COLO829 (cell line): ENCODE data around the gene IQCF5.
"Not testable (repeated sequence)": the region's sequence is repeated elsewhere in the genome, so short reads cannot be mapped to it uniquely, and the experiment has no call there.

Experiments used
- DNase-seq: peaks from one replicate; pipeline ENCODE4 v3.0.0; 2012; ENCODE audit warnings: low spot score

The IQCF5 gene

DNA sequence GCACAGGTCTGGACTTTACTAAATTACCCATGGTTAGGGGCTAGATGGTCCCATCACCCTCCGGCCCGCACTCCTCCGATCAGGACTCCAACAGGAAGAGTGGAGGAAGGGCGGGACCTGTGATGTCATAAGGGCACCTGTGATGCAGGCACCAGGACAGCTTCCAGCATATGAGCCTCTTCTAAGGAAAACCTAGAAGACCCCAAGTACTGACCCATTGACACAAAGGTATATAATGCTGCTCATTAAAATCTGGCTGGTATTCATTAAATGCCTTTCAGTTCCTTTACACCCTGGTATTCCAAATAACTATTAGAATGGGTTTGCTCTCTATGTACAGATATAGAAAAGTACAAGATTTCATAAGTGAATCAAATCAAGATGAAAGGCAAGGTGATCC, at the start of gene IQCF5:
Gene IQCF5, minus strand, starts transcription at position 101 of the 400 bp plus-strand sequence. Its CDS starts 70 bp downstream, at position 31.
- no peak for DNase-seq

- DNase-seq, result no peak
Observed at GRCh38 chr3:51921081-51921578, 45.7 kb upstream of the IQCF5 start.

DNA sequence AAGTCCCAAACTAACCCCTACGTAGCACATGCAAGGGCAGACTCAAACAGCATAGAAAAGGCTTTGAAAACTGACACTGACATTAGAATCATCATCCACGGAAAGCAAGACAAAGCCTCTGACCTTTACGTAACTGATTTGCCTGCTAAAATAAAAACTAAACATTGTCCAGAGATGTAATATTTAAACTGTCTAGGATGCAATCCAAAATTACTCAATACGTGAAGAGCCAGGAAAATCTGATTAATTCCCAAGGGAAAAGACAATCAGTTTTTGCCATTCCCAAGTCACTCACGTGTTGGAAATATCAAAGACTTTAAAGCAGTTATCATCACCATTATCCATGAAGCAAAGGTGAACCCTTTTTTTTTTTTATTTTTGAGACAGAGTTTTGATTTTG, 41.0 kb upstream of the IQCF5 start:
- DNase-seq, result no peak

- no peak for DNase-seq
Observed at GRCh38 chr3:51908026-51908425, 32.6 kb upstream of the IQCF5 start.

DNA sequence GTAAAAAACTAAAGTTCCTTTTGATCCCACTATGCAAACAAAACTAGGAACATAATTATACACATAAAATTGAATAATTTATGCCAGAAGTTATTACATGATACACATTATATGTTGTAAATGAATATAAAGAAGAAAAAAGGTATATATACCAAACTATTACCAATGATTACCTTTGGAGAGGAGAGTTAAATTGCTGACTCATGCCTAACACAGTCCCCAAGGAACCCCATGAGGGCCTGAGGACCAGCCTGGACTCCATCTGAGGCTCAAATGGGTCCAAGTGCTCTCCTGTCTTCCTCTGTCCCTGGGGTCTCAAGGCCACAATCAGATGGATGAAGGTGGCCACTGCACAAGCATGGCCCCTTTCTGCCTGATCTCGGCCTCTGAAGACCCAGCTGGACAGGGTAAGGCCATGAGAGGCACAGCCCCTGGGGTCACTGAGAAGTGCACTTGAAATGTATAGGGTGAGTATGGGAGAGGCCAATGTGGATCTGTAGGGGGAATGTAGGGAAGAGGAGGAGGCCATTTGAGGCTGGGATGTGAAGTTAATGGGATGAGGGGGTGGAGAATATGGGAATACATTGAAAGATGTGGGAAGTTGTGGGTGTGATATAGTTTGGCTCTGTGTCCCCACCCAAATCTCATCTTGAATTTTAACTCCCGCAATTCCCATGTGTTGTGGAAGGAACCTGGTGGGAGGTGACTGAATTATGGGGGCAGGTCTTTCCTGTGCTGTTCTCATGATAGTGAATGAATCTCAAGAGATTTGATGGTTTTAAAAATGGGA, 28.8 kb upstream of the IQCF5 start:
- no peak for DNase-seq

- not testable (repeated sequence) for DNase-seq
Observed at GRCh38 chr3:51902361-51902760, 27.0 kb upstream of the IQCF5 start.

DNA sequence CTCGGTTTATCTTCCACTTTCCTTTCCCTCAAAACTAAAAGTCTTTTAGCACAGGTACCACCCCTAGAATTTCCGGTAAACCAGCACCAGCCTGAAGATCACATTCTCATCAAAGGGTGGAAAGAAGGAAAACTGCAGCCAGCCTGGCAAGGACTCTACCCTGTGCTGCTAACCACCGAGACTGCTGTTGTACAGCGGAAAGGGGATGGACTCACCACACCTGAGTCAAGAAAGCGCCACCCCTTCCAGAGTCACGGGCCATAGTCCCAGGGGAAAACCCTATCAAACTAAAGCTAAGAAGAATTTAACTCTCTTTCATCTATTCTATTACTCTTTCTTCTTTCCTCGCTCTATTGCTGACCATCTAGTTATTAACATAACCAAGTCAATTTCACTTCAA, 24.6 kb upstream of the IQCF5 start:
- not testable (repeated sequence) for DNase-seq

GRCh38 chr3:51897391-51897790, 22.0 kb upstream of the IQCF5 start:
- DNase-seq, result no peak

GRCh38 chr3:51896607-51897305, 21.4 kb upstream of the IQCF5 start:
- DNase-seq, result no peak

DNA sequence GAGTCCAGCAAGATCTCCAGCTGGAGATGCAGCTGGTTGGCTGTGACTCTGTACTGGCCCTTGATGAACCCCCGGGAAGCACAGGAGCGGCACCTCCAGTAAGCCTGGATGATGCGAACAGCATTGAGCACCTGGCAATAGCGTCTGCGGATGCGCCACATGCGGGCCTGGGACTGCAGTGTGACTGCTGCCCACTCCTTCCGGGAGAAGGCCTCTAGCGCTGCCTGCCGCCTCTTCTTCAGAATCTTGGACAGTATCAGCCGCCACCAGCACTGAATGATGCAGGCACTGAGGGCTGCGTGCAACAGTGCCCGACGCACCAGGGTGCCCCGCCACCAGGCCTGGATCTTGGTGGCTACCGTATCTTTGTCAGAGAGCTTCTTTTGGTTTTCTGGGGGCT, 19.5 kb upstream of the IQCF5 start:
- no peak for DNase-seq

GRCh38 chr3:51894391-51894790, 19.0 kb upstream of the IQCF5 start:
- no peak for DNase-seq

- no peak for DNase-seq
Observed at GRCh38 chr3:51891242-51892039, 16.0 kb upstream of the IQCF5 start.

GRCh38 chr3:51888463-51889105, 13.2 kb upstream of the IQCF5 start:
- no peak for DNase-seq

- DNase-seq, result no peak
Observed at GRCh38 chr3:51887620-51888019, 12.2 kb upstream of the IQCF5 start.

GRCh38 chr3:51886447-51886846, 11.0 kb upstream of the IQCF5 start:
- DNase-seq, result no peak

DNA sequence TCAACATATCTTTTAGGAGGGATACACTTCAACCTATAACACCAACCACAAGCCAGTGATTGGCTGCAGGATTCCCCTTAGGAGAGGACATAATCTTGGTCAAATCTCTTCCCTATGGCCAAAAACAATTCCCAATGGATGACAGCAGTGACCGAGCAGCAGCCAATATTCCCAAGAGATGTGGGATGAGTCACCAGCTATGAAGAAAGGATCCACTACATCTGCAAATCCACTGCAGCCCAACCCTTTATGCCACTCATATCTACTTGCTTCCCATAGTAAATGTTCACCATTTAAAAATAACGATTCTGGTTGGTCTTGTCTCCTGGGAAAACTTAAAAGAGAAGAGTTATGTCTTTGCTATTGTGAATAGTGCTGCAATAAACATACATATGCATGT, 4.5 kb upstream of the IQCF5 start:
- DNase-seq, result peak; percentile 28

DNA sequence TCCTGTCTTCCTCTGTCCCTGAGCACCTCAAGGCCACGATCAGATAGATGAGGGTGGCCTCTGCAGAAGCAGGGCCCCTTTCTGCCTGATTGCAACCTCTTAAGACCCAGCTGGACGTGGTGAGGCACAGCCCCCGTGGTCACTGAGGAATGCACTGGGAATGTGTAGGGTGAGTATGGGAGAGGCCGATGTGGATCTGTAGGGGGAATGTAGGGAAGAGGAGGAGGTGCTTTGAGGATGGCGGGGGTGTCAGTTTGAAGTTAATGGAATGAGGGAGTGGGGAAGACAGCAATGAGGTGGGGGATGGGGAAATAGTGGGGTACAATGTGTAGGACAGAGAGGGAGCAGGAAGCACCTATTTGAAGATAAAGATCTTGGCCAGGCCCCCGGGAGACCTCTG, 785 bp upstream of the IQCF5 start:
- no peak for DNase-seq

DNA sequence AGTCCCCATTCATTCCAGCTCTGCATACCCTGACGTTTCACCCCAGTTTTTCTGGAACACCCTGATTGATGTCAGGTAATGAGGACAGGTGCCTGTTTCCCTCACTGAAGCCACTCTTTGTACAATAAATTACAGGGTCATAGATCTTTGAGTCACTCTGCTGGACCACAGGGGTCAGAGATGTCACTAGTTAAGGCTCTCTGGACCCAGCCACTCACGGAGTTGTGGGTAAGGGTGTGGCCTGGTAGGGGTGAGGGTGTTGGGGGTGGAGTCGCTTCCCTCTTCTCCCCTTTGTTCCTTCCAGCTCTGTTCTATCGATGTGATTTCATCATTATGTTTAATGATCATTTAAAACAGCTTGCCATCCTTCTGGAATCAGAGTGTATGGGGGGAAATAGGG, 512 bp downstream of the IQCF5 start:
- no peak for DNase-seq

DNA sequence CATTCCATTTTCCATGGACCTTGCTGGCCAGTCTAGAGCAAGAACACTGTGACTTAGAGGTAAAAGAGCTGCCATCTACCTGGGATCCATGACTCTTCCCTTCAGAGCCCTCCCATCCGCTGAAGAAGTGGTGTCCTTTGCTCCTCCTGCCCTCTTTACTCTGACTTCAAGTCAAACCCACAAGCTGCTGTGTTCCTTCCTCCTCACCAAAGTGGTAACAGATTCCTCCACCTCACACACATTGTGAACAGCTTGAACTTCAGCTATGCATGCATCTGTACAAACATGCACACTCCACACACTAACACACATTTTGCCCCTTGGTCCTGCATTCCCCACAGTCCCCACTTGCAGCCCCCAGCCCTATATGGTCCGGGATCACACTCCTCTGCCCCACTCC, 990 bp downstream of the IQCF5 start:
- no peak for DNase-seq

DNA sequence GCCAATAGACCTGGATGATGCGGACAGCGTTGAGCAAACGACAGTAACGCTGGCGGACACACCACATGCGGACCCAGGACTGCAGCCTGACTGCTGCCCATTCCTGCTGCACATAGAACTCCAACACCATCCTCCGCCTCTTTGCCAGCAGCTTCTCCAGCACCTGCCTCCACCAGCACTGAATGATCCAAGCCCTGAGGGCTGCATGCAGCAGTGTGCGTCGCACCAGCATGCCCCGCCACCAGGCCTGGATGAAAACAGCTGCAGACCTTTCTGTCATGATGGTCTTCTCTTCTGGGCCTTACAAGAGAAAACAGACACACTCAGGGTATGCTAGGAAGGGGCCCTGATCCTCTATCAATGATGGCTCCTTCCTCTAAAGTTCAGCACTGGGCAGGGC, 1.5 kb downstream of the IQCF5 start:
- DNase-seq, result no peak

DNA sequence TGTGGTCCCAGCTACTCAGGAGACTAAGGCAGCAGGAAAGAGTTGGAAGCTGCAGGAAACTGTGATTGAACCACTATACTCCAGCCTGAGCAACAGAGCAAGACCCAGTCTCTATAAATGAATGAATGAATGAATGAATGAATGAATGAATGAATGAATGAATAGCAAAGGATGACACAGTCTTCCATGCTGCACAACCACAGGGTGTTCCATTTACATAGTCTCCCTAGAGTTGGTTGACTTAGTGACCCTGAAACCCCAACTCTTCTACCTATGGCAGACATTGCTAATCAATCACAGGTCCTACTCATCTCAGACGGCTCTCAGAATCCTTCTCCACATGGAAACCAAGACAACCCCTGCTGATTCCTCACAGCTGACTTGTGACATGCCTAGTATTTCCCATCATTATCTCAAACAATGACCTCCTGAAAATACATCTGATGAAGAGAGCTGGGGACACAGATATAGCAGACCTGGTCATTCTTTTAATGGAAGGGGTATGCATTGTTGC, 2.1 kb downstream of the IQCF5 start:
- DNase-seq, result no peak

- DNase-seq, result no peak
Observed at GRCh38 chr3:51869304-51869703, 6.1 kb downstream of the IQCF5 start.
